B cell (primary cell): Measurements from ENCODE around the gene SHMT2.

Experiments used
- EZH2 ChIP-seq: IDR thresholded peaks from 2 replicates; pipeline ENCODE4 v1.6.1; 2012; ENCODE audit warnings: borderline replicate concordance, low read depth, mild to moderate bottlenecking, moderate library complexity, low read length; ENCODE audit not compliant: insufficient read depth, poor library complexity, severe bottlenecking
- TF ChIP-seq, protein P1 (sequence below): fragments of 200-600 bp; IDR thresholded peaks from one replicate; pipeline ENCODE4 v1.8.0; 2022; ENCODE audit warnings: antibody characterized with exemption, mild to moderate bottlenecking

DNA sequence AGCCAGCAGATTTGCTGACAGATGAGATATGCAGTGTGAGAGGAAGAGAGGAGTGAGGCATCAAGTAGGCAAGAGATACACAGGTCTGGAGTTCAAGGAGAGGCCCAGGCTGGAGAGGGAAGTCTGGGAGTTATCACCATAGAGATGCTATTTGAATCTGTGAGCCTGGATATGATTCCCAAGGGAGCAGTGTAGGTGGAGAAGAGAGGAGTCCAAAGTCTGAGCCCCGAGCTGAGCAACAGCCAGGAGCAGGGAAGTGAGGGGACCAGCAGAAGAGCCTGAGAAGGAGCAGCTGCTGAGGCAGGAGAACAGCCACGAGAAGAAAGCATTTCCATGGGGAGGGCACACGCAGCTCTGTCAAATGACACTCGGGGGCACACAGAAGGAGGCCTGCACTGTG is 33.1 kb upstream of the SHMT2 start:
- TF ChIP-seq, protein P1, sequence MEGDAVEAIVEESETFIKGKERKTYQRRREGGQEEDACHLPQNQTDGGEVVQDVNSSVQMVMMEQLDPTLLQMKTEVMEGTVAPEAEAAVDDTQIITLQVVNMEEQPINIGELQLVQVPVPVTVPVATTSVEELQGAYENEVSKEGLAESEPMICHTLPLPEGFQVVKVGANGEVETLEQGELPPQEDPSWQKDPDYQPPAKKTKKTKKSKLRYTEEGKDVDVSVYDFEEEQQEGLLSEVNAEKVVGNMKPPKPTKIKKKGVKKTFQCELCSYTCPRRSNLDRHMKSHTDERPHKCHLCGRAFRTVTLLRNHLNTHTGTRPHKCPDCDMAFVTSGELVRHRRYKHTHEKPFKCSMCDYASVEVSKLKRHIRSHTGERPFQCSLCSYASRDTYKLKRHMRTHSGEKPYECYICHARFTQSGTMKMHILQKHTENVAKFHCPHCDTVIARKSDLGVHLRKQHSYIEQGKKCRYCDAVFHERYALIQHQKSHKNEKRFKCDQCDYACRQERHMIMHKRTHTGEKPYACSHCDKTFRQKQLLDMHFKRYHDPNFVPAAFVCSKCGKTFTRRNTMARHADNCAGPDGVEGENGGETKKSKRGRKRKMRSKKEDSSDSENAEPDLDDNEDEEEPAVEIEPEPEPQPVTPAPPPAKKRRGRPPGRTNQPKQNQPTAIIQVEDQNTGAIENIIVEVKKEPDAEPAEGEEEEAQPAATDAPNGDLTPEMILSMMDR = no peak
- TF ChIP-seq EZH2 = no peak
